Lower lobe of right lung (tissue), 2 donors: Measurements from ENCODE around the gene FNIP1. TPM values are rescaled to one million over a fixed set of nuclear protein-coding genes. Genes with fewer than 3 reads are reported as not detected.

Experiments
- ATAC-seq, 2 donors: fragments of 200-7000 bp; cut with Tn5 transposase; one replicate each; pipeline ENCODE4 v1.9.1; 2020 to 2022; ENCODE audit warnings: mild to moderate bottlenecking in 2 of 2, moderate library complexity in 2 of 2
- DNase-seq: peaks from one replicate; pipeline ENCODE4 v3.0.0-alpha.2; 2020
- H3K27ac ChIP-seq: fragments of 200-600 bp; one replicate; pipeline ENCODE4 v1.8.0; 2022
- H3K27me3 ChIP-seq: fragments of 200-600 bp; one replicate; pipeline ENCODE4 v1.8.0; 2022; ENCODE audit warnings: low read depth
- H3K36me3 ChIP-seq: fragments of 200-600 bp; one replicate; pipeline ENCODE4 v1.8.0; 2022; ENCODE audit warnings: mild to moderate bottlenecking
- H3K4me1 ChIP-seq: fragments of 200-600 bp; one replicate; pipeline ENCODE4 v1.8.0; 2022
- H3K4me3 ChIP-seq: fragments of 200-600 bp; one replicate; pipeline ENCODE4 v1.8.0; 2022; ENCODE audit warnings: mild to moderate bottlenecking
- H3K9me3 ChIP-seq: fragments of 200-600 bp; one replicate; pipeline ENCODE4 v1.8.0; 2022
- intact Hi-C: fragments of 100-400 bp; cut with DNase I; formaldehyde crosslinking; loops from one replicate; pipeline ENCODE4 v1.11.0; 2022
- total RNA-seq: library from RNA; stranded (reverse); fragmentation: NEBNext Ultra II Directional; extraction: Animal tissue kit (Norgen Biotek cat#: 25700); gene quantifications from one replicate; pipeline ENCODE4 v1.2.1, GENCODE V29; 2021
- TF ChIP-seq, protein P1 (sequence below): fragments of 200-600 bp; IDR thresholded peaks from one replicate; pipeline ENCODE4 v1.8.0; 2022; ENCODE audit warnings: antibody characterized with exemption, mild to moderate bottlenecking
- donor health status: DM: no; HTN: yes; CAD: no; lungs with severe emphysema.

The FNIP1 gene
- total RNA-seq, 1 donor from 2014 or later: 40.3 TPM

DNA sequence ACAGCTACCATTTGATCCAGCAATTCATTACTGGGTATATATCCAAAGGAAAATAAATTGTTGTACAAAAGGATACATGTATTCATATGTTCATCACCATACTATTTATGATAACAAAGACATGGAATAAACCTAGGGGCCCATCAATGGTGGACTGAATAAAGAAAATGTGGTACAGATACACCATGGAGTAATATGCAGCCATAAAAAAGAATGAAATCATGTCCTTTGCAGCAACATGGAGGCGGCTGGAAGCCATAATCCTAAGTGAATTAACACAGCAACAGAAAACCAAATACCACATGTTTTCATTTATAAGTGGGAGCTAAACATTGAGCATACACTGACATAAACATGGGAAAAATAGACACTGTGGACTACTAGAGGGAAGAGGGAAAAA, 37.1 kb downstream of the FNIP1 start:
- ATAC-seq (no peak), DNase-seq (no peak)
- no peaks in the 10 kb centered on the region for H3K27me3 ChIP-seq
- H3K9me3 ChIP-seq: no peaks in the 10 kb centered on the region
- H3K4me3 ChIP-seq: no peak overlapping the region
- no peak overlapping the region for H3K27ac ChIP-seq
- TF ChIP-seq, protein P1, sequence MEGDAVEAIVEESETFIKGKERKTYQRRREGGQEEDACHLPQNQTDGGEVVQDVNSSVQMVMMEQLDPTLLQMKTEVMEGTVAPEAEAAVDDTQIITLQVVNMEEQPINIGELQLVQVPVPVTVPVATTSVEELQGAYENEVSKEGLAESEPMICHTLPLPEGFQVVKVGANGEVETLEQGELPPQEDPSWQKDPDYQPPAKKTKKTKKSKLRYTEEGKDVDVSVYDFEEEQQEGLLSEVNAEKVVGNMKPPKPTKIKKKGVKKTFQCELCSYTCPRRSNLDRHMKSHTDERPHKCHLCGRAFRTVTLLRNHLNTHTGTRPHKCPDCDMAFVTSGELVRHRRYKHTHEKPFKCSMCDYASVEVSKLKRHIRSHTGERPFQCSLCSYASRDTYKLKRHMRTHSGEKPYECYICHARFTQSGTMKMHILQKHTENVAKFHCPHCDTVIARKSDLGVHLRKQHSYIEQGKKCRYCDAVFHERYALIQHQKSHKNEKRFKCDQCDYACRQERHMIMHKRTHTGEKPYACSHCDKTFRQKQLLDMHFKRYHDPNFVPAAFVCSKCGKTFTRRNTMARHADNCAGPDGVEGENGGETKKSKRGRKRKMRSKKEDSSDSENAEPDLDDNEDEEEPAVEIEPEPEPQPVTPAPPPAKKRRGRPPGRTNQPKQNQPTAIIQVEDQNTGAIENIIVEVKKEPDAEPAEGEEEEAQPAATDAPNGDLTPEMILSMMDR: no peak
- peaks cover under 1% of the 10 kb centered on the region for H3K36me3 ChIP-seq
- intact Hi-C loops: no loop called here
- H3K4me1 ChIP-seq: peaks cover 23% of the 10 kb centered on the region

DNA sequence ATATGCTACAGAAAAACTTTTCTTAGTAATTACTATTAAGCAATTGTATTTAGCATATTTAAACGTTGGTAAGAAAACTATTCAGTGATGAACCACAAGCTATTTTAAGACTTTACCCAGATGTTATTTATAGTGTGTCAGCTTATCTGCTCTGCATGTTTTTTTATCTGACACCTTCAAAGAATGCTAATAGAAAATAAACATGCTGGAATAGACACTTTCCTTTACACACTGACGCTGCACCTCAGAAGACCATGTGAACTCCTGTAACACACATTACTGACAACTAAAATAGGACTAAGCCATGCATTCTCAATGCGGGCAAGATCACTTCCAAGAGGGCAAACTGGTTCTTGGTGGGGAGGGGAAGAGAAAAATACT, 38.3 kb downstream of the FNIP1 start:
- H3K27ac ChIP-seq: no peak overlapping the region
- no peak overlapping the region for H3K4me3 ChIP-seq
- H3K36me3 ChIP-seq: no peaks in the 10 kb centered on the region
- no peaks in the 10 kb centered on the region for H3K27me3 ChIP-seq
- TF ChIP-seq, protein P1: no peak
- intact Hi-C loops: no loop called here
- peaks cover 30% of the 10 kb centered on the region for H3K4me1 ChIP-seq
- no peaks in the 10 kb centered on the region for H3K9me3 ChIP-seq
- no peak for ATAC-seq
- no peak for DNase-seq

DNA sequence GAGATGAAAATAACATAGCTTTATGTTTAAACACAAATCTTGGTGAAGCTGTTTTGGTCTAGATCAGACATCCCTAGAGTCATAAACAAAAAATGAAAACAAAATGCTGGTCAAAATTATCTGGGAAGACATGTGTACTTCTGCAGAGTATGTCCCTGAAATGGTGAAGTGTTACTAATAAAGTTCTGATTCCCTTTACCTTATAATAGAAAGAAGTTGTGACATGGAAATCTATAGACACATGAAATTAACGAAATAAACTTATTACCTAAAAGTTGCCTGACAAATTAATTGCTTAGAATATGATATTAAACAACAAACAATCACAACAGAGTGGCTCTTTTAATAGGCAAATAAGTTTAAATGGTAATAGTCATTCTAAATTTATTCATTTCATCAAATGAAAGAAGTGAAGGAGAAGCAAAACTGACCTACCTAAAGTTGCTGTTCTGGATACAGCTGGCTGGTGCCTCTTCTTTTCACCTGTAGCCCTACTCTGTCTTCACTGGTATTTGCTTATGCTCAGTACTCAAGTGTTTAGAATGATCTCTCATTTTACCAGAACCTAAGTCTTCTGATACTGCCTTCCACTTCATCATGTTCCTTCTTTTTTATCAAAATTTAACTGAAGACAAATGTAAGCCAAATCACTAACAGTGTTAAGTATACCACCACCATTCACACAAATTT, 38.8 kb downstream of the FNIP1 start:
- Histone ChIP-seq H3K4me3 (no peak overlapping the region), H3K4me1 (peaks cover 30% of the 10 kb centered on the region), H3K36me3 (no peaks in the 10 kb centered on the region), H3K9me3 (no peaks in the 10 kb centered on the region), H3K27ac (no peak overlapping the region), H3K27me3 (no peaks in the 10 kb centered on the region)
- ATAC-seq (no peak), DNase-seq (no peak)
- intact Hi-C loops: no loop called here
- TF ChIP-seq, protein P1: no peak

DNA sequence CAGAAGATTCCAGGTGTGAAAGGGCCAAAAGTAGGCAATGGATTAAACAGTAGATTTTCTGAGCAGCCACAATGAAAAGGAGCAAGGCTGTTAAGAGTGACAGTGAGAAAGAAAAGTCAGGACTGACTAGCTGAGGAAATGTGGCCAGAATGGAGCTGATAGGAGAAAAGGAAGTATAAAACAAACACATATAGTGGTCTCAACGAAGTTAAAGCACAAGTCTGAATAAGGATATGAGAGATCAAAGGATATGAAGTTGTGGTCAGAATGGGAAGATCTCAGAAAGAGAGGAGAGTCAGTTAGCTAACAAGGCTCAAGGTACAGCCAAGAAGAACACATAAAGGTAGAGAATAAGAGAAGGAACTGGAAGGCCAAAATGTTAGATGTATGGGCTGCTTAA, 39.9 kb downstream of the FNIP1 start:
- intact Hi-C loops: no loop called here
- no peaks in the 10 kb centered on the region for H3K36me3 ChIP-seq
- no peaks in the 10 kb centered on the region for H3K27me3 ChIP-seq
- H3K4me3 ChIP-seq: no peak overlapping the region
- TF ChIP-seq, protein P1: no peak
- H3K4me1 ChIP-seq: peaks cover 30% of the 10 kb centered on the region
- ATAC-seq (no peak), DNase-seq (no peak)
- H3K9me3 ChIP-seq: no peaks in the 10 kb centered on the region
- no peak overlapping the region for H3K27ac ChIP-seq

DNA sequence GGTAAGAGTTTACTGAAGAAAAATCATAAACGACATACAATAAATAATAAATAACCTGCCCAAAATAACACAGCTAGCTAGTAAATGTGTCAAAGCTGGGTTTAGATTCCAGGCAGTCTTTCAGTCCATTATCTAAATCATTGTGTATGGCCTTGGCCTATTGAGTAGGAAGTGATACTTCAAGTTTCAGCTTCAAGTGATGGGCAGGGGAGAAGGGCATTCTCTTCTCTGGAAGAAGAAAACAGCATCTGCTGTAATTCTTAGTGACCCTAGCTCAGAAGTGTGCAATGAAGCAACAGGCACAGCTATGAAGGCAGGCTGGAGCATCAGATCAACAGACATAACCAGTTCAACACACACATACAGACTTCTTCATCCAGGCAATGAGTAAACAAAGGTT, 42.5 kb downstream of the FNIP1 start:
- intact Hi-C loops: no loop called here
- no peak for ATAC-seq

More for the DNA sequence above, 42.5 kb downstream of the FNIP1 start:
- no peak overlapping the region for H3K4me3 ChIP-seq
- H3K4me1 ChIP-seq: peaks cover 30% of the 10 kb centered on the region
- no peaks in the 10 kb centered on the region for H3K9me3 ChIP-seq
- no peak overlapping the region for H3K27ac ChIP-seq
- H3K27me3 ChIP-seq: no peaks in the 10 kb centered on the region
- TF ChIP-seq, protein P1: no peak
- no peaks in the 10 kb centered on the region for H3K36me3 ChIP-seq
- DNase-seq: no peak
